ENCODE measurements around the gene DDX55.
A peak's percentile ranks its signal among the peaks of the same experiment; 100 is the strongest.

The DDX55 gene

GRCh38 chr12:123614531-123614930 is 12.6 kb downstream of the DDX55 start:
- peaks cover 8% of the 10 kb centered on the region for H3K4me1 ChIP-seq (ENCODE audit: control insufficient read depth, insufficient read depth, low read length)
- no peak overlapping the region for H3K4me2 ChIP-seq (ENCODE audit: low read length)
- H3K27me3 ChIP-seq (ENCODE audit: control insufficient read depth, insufficient read depth, low read length): no peaks in the 10 kb centered on the region
- H3K9ac ChIP-seq (ENCODE audit: low read depth, low read length): no peak overlapping the region
- H3K9me3 ChIP-seq (replicated peaks; ENCODE audit: low read length): no peaks in the 10 kb centered on the region
- H3K4me3 ChIP-seq (ENCODE audit: low read length): no peak overlapping the region
- peaks cover 77% of the 10 kb centered on the region for H3K36me3 ChIP-seq (ENCODE audit: insufficient read depth, low read length)

- Histone ChIP-seq H3K4me2 (ENCODE audit: low read length) (no peak overlapping the region), H3K4me3 (ENCODE audit: low read length) (no peak overlapping the region), H3K9ac (ENCODE audit: low read depth, low read length) (no peak overlapping the region), H3K27me3 (ENCODE audit: control insufficient read depth, insufficient read depth, low read length) (no peaks in the 10 kb centered on the region), H3K4me1 (ENCODE audit: control insufficient read depth, insufficient read depth, low read length) (peaks cover 8% of the 10 kb centered on the region), H3K9me3 (replicated peaks; ENCODE audit: low read length) (no peaks in the 10 kb centered on the region), H3K36me3 (ENCODE audit: insufficient read depth, low read length) (peaks cover 80% of the 10 kb centered on the region)
Measured at GRCh38 chr12:123617144-123617543, 15.2 kb downstream of the DDX55 start.

GRCh38 chr12:123617580-123617979 is 15.7 kb downstream of the DDX55 start:
- peaks cover 8% of the 10 kb centered on the region for H3K4me1 ChIP-seq (ENCODE audit: control insufficient read depth, insufficient read depth, low read length)
- no peaks in the 10 kb centered on the region for H3K9me3 ChIP-seq (replicated peaks; ENCODE audit: low read length)
- no peak overlapping the region for H3K4me2 ChIP-seq (ENCODE audit: low read length)
- peaks cover 80% of the 10 kb centered on the region for H3K36me3 ChIP-seq (ENCODE audit: insufficient read depth, low read length)
- H3K9ac ChIP-seq (ENCODE audit: low read depth, low read length): no peak overlapping the region
- no peak overlapping the region for H3K4me3 ChIP-seq (ENCODE audit: low read length)
- H3K27me3 ChIP-seq (ENCODE audit: control insufficient read depth, insufficient read depth, low read length): no peaks in the 10 kb centered on the region

GRCh38 chr12:123621101-123621500 is 19.2 kb downstream of the DDX55 start:
- Histone ChIP-seq H3K9me3 (replicated peaks; ENCODE audit: low read length) (no peaks in the 10 kb centered on the region), H3K4me1 (ENCODE audit: control insufficient read depth, insufficient read depth, low read length) (no peaks in the 10 kb centered on the region), H3K9ac (ENCODE audit: low read depth, low read length) (no peak overlapping the region), H3K4me2 (ENCODE audit: low read length) (no peak overlapping the region), H3K4me3 (ENCODE audit: low read length) (no peak overlapping the region), H3K36me3 (ENCODE audit: insufficient read depth, low read length) (peaks cover 68% of the 10 kb centered on the region), H3K27me3 (ENCODE audit: control insufficient read depth, insufficient read depth, low read length) (no peaks in the 10 kb centered on the region)

- H3K4me3 ChIP-seq (ENCODE audit: low read length): no peak overlapping the region
- no peaks in the 10 kb centered on the region for H3K4me1 ChIP-seq (ENCODE audit: control insufficient read depth, insufficient read depth, low read length)
- H3K9me3 ChIP-seq (replicated peaks; ENCODE audit: low read length): no peaks in the 10 kb centered on the region
- H3K9ac ChIP-seq (ENCODE audit: low read depth, low read length): no peak overlapping the region
- peaks cover 68% of the 10 kb centered on the region for H3K36me3 ChIP-seq (ENCODE audit: insufficient read depth, low read length)
- H3K27me3 ChIP-seq (ENCODE audit: control insufficient read depth, insufficient read depth, low read length): no peaks in the 10 kb centered on the region
- H3K4me2 ChIP-seq (ENCODE audit: low read length): no peak overlapping the region
Measured at GRCh38 chr12:123621619-123622530, 20.0 kb downstream of the DDX55 start.

- H3K4me3 ChIP-seq (ENCODE audit: low read length): peak within 1 kb of the TSS; percentile 91
- peak within 1 kb of the TSS; percentile 80 for H3K4me2 ChIP-seq (ENCODE audit: low read length)
- H3K27me3 ChIP-seq (ENCODE audit: control insufficient read depth, insufficient read depth, low read length): no peaks in the 10 kb centered on the region
- no peaks in the 10 kb centered on the region for H3K9me3 ChIP-seq (replicated peaks; ENCODE audit: low read length)
- H3K4me1 ChIP-seq (ENCODE audit: control insufficient read depth, insufficient read depth, low read length): peaks cover 11% of the 10 kb centered on the region
- peaks cover 26% of the 10 kb centered on the region for H3K36me3 ChIP-seq (ENCODE audit: insufficient read depth, low read length)
- peak within 1 kb of the TSS; percentile 99 for H3K9ac ChIP-seq (ENCODE audit: low read depth, low read length)
Measured at GRCh38 chr12:123633379-123634141, 31.7 kb downstream of the DDX55 start, which contains the start of the genes EIF2B1 and GTF2H3. Gene EIF2B1, minus strand, starts transcription at chr12:123633686. Its CDS starts 129 bp downstream, at chr12:123633557. Gene GTF2H3, plus strand, starts transcription at chr12:123633829. Its CDS starts 31 bp downstream, at chr12:123633860.

GRCh38 chr12:123634142-123634561 is 32.3 kb downstream of the DDX55 start:
- H3K36me3 ChIP-seq (ENCODE audit: insufficient read depth, low read length): peaks cover 20% of the 10 kb centered on the region

GRCh38 chr12:123643911-123644310 is 42.0 kb downstream of the DDX55 start:
- Histone ChIP-seq H3K4me1 (ENCODE audit: control insufficient read depth, insufficient read depth, low read length) (no peaks in the 10 kb centered on the region), H3K9ac (ENCODE audit: low read depth, low read length) (no peak overlapping the region), H3K36me3 (ENCODE audit: insufficient read depth, low read length) (peaks cover 43% of the 10 kb centered on the region), H3K4me3 (ENCODE audit: low read length) (no peak overlapping the region), H3K9me3 (replicated peaks; ENCODE audit: low read length) (no peaks in the 10 kb centered on the region), H3K27me3 (ENCODE audit: control insufficient read depth, insufficient read depth, low read length) (no peaks in the 10 kb centered on the region), H3K4me2 (ENCODE audit: low read length) (no peak overlapping the region)

More at GRCh38 chr12:123634142-123634561, 32.3 kb downstream of the DDX55 start:
- Histone ChIP-seq H3K27me3 (ENCODE audit: control insufficient read depth, insufficient read depth, low read length) (no peaks in the 10 kb centered on the region), H3K4me3 (ENCODE audit: low read length) (peak overlapping the region; percentile 91), H3K4me1 (ENCODE audit: control insufficient read depth, insufficient read depth, low read length) (peaks cover 11% of the 10 kb centered on the region), H3K9ac (ENCODE audit: low read depth, low read length) (peak overlapping the region; percentile 99), H3K9me3 (replicated peaks; ENCODE audit: low read length) (no peaks in the 10 kb centered on the region), H3K4me2 (ENCODE audit: low read length) (peak overlapping the region; percentile 80)

- Histone ChIP-seq H3K4me3 (ENCODE audit: low read length) (no peak overlapping the region), H3K9ac (ENCODE audit: low read depth, low read length) (no peak overlapping the region), H3K36me3 (ENCODE audit: insufficient read depth, low read length) (peaks cover 52% of the 10 kb centered on the region), H3K4me2 (ENCODE audit: low read length) (no peak overlapping the region), H3K9me3 (replicated peaks; ENCODE audit: low read length) (no peaks in the 10 kb centered on the region), H3K4me1 (ENCODE audit: control insufficient read depth, insufficient read depth, low read length) (no peaks in the 10 kb centered on the region), H3K27me3 (ENCODE audit: control insufficient read depth, insufficient read depth, low read length) (no peaks in the 10 kb centered on the region)
Measured at GRCh38 chr12:123645380-123645779, 43.5 kb downstream of the DDX55 start.

- no peak overlapping the region for H3K9ac ChIP-seq (ENCODE audit: low read depth, low read length)
- H3K4me2 ChIP-seq (ENCODE audit: low read length): no peak overlapping the region
- no peaks in the 10 kb centered on the region for H3K4me1 ChIP-seq (ENCODE audit: control insufficient read depth, insufficient read depth, low read length)
- no peaks in the 10 kb centered on the region for H3K27me3 ChIP-seq (ENCODE audit: control insufficient read depth, insufficient read depth, low read length)
- H3K9me3 ChIP-seq (replicated peaks; ENCODE audit: low read length): no peaks in the 10 kb centered on the region
- no peak overlapping the region for H3K4me3 ChIP-seq (ENCODE audit: low read length)
- peaks cover 57% of the 10 kb centered on the region for H3K36me3 ChIP-seq (ENCODE audit: insufficient read depth, low read length)
Measured at GRCh38 chr12:123645878-123646277, 44.0 kb downstream of the DDX55 start.

GRCh38 chr12:123648401-123648800 is 46.5 kb downstream of the DDX55 start:
- H3K36me3 ChIP-seq (ENCODE audit: insufficient read depth, low read length): peaks cover 58% of the 10 kb centered on the region
- H3K27me3 ChIP-seq (ENCODE audit: control insufficient read depth, insufficient read depth, low read length): no peaks in the 10 kb centered on the region
- H3K4me2 ChIP-seq (ENCODE audit: low read length): no peak overlapping the region
- H3K4me1 ChIP-seq (ENCODE audit: control insufficient read depth, insufficient read depth, low read length): no peaks in the 10 kb centered on the region
- no peaks in the 10 kb centered on the region for H3K9me3 ChIP-seq (replicated peaks; ENCODE audit: low read length)
- no peak overlapping the region for H3K4me3 ChIP-seq (ENCODE audit: low read length)
- no peak overlapping the region for H3K9ac ChIP-seq (ENCODE audit: low read depth, low read length)

Data from skeletal muscle satellite cell (primary cell).